ENCODE measurements around the gene LRRC15. TPM values are rescaled to one million over a fixed set of nuclear protein-coding genes. Genes with fewer than 3 reads are reported as not detected.
A peak's percentile ranks its signal among the peaks of the same experiment; 100 is the strongest.

The LRRC15 gene
- total RNA-seq, 2 experiments from 2014 or later, result not detected

DNA sequence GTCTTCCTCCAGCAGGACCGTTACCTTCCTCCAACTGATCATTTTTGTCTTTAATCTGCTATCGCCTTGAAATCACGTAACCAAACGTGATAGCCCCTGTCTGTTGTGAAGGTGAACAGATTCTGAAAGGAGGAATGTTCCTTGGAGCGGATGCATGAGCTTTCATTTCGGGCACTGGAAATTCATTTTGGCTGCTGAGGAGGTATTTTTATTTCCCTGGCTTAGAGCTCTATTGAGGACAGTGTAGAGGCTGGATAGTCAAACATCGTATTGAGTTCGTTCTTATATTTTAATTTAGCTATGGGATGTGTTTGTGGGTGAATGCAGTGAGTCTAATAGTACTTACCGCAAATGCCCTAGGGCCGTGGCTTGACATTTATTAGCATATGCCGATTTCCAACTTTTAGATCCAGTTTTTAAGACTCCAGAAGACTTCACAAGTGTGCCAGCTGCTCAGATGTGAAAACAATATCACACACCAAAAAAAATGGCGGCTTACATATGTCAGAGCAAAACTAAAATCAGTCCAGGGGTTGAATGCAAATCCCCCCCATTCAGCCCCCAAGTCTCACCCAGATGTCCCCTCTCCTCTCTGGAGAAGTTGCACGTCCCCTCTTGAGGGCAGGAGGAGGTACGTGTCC is 40.5 kb downstream of the LRRC15 start:
- Mint-ChIP-seq H3K9me3 (ENCODE audit: insufficient read depth) (no peaks in the 10 kb centered on the region), H3K4me3 (peak overlapping the region; percentile 16), H3K36me3 (ENCODE audit: low read depth) (no peaks in the 10 kb centered on the region), H3K27me3 (ENCODE audit: low read depth) (peaks cover 18% of the 10 kb centered on the region), H3K4me1 (ENCODE audit: low read depth) (peaks cover 7% of the 10 kb centered on the region), H3K27ac (no peak overlapping the region)
- no peak for DNase-seq
- ATAC-seq, result no peak
- ChIA-PET POLR2A (no interaction called here), CTCF (interaction anchor here (1.4 to 1.7 kb wide), 2 partner anchors 15 to 143 kb away, joined by 4 to 7 read pairs; no protein-coding TSS in a partner anchor)

GRCh38 chr3:194328053-194328657 is 41.4 kb downstream of the LRRC15 start:
- POLR2A ChIA-PET, result no interaction called here
- Mint-ChIP-seq H3K9me3 (ENCODE audit: insufficient read depth) (no peaks in the 10 kb centered on the region), H3K36me3 (ENCODE audit: low read depth) (no peaks in the 10 kb centered on the region), H3K27me3 (ENCODE audit: low read depth) (peaks cover 13% of the 10 kb centered on the region), H3K27ac (peak overlapping the region; percentile 35), H3K4me3 (peak overlapping the region; percentile 16), H3K4me1 (ENCODE audit: low read depth) (peaks cover 3% of the 10 kb centered on the region)
- peak; percentile 47 for DNase-seq
- ATAC-seq, result peak; percentile 42
- CTCF ChIA-PET, result interaction anchor here (1.4 kb wide), 1 partner anchor 16 kb away, joined by 7 read pairs; no protein-coding TSS in a partner anchor

DNA sequence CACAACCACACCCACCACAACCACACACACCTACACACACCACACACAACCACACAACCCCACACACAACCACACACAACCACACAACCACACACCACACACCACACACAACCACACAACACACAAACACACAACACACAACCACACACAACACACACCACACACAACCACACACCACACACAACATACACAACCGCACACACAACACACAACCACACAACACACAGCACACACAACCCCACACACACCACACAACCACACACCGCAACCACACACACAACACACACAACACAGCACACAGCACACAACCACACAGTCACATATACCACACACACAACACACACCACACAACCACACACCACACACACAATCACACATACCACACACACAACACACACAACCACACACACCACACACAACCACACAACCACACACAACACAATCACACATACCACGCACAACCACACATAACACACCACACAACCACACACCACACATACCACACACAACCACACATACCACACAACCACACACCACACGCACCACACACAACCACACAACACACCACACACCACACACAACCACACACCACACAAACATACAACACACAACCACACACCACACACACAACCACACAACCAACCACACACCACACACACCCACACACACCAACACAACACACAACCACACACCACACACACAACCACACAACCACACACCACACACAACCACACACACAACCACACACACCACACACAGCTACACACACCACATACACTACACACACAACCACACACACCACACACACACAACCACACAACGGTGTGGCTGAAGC is 42.1 kb downstream of the LRRC15 start:
- ATAC-seq (no peak), DNase-seq (no peak)
- ChIA-PET POLR2A (no interaction called here), CTCF (no interaction called here)
- Mint-ChIP-seq H3K27me3 (ENCODE audit: low read depth) (peaks cover 13% of the 10 kb centered on the region), H3K9me3 (ENCODE audit: insufficient read depth) (no peaks in the 10 kb centered on the region), H3K36me3 (ENCODE audit: low read depth) (no peaks in the 10 kb centered on the region), H3K4me3 (no peak overlapping the region), H3K4me1 (ENCODE audit: low read depth) (no peaks in the 10 kb centered on the region), H3K27ac (no peak overlapping the region)

DNA sequence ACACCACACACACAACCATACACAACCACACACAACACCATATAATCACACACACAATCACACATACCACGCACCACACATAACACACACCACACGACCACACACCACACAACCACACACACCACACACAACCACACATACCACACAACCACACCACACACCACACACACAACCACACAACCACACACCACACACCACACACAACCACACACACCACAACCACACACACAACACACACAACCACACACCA is 42.6 kb downstream of the LRRC15 start:
- ChIA-PET CTCF (no interaction called here), POLR2A (no interaction called here)
- H3K27ac Mint-ChIP-seq, result no peak overlapping the region

DNA sequence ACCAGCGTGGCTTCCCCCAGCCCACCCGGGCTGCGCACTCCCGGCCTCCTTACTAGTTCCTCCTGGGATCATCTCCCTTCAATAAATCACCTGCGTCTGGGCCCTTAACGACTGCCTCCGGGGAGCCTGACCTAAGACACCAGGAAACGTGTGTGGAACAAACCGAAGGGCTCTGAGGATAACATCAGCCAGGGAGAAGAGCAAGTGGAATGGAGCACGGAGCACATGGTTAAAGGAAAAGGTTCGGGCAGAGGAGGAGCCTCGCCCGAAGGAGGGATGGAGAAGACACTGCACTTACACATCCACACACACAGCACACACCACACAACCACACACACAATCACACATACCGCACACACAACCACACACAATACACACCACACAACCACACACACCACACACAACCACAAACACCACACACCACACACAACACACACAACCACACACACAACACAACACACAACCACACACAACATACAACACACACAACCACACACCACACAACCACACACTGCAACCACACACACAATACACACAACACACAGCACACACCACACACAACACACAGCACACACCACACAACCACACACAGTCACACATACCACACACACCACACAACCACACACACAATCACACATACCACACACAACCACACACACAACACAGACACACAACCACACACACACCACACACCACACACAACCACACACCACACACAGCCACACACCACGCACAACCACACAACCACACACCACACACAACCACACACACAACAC is 43.2 kb downstream of the LRRC15 start:
- CTCF ChIA-PET, result no interaction called here
- POLR2A ChIA-PET, result no interaction called here

More for the DNA sequence above, 42.6 kb downstream of the LRRC15 start:
- H3K9me3 Mint-ChIP-seq (ENCODE audit: insufficient read depth), result no peaks in the 10 kb centered on the region
- H3K4me1 Mint-ChIP-seq (ENCODE audit: low read depth), result no peaks in the 10 kb centered on the region
- H3K36me3 Mint-ChIP-seq (ENCODE audit: low read depth), result no peaks in the 10 kb centered on the region
- no peak overlapping the region for H3K4me3 Mint-ChIP-seq
- no peak for ATAC-seq
- DNase-seq, result no peak
- H3K27me3 Mint-ChIP-seq (ENCODE audit: low read depth), result peaks cover 16% of the 10 kb centered on the region

DNA sequence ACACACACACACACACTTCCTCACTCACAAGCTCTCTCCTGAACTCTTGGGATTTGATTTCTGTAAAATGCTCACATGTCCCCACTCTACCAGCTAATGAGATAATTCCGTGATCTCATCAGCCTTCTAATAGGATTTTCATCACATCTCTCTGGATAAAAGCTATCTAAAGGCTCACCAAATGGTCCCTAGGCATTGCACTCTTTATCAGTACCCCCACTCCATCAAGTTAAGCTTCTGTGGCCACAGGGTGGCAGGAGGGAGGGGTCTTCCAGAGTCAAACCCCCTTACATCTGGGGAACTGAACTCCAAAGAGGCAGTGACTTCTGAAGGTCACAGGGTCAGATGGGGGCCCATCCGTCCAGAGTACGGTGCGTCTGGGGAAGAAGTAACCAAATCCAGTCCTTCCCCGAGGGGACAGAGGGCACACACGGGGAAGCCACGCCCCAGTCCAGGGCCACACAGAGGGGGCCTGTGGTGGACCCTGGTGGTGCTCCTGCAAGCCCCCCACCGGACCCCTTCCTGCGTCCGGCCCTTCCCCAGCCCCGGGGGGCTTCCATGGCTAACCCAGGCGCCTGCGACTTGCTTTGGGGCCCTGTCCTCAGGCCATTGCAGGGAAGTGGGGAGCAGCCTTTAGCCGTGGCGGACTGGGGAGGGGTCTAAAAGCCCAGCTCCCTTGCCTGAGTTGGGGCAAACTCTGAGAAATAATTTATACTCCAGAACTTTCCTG is 44.0 kb downstream of the LRRC15 start:
- Mint-ChIP-seq H3K27ac (no peak overlapping the region), H3K27me3 (ENCODE audit: low read depth) (peaks cover 12% of the 10 kb centered on the region), H3K36me3 (ENCODE audit: low read depth) (no peaks in the 10 kb centered on the region), H3K9me3 (ENCODE audit: insufficient read depth) (no peaks in the 10 kb centered on the region), H3K4me3 (no peak overlapping the region), H3K4me1 (ENCODE audit: low read depth) (no peaks in the 10 kb centered on the region)
- DNase-seq (no peak), ATAC-seq (no peak)
- ChIA-PET CTCF (interaction anchor here (1.1 kb wide), 1 partner anchor 8 kb away, joined by 3 read pairs; no protein-coding TSS in a partner anchor), POLR2A (no interaction called here)

More for the DNA sequence above, 43.2 kb downstream of the LRRC15 start:
- DNase-seq (no peak), ATAC-seq (no peak)
- no peaks in the 10 kb centered on the region for H3K4me1 Mint-ChIP-seq (ENCODE audit: low read depth)
- H3K27ac Mint-ChIP-seq, result no peak overlapping the region
- no peak overlapping the region for H3K4me3 Mint-ChIP-seq
- H3K36me3 Mint-ChIP-seq (ENCODE audit: low read depth), result no peaks in the 10 kb centered on the region
- no peaks in the 10 kb centered on the region for H3K9me3 Mint-ChIP-seq (ENCODE audit: insufficient read depth)
- H3K27me3 Mint-ChIP-seq (ENCODE audit: low read depth), result peaks cover 12% of the 10 kb centered on the region

DNA sequence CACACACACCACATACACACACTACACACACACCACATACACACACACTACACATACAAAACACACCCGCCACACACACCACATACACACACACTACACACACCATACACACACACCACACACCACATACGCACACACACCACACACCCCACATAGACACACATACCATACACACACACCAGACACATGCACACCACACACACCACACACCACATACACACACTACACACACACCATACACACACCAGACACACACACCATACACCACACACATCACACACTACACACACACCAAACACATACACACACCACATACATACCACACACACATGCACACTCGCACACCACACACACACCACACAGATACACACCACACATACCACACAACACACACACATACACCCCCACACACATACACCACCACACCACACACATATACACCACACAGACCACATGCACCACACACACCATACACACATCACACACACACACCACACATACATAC is 44.7 kb downstream of the LRRC15 start:
- ChIA-PET CTCF (interaction anchor here (1.1 to 1.2 kb wide), 2 partner anchors 9 kb away, joined by 3 read pairs; no protein-coding TSS in a partner anchor), POLR2A (no interaction called here)
- Mint-ChIP-seq H3K36me3 (ENCODE audit: low read depth) (no peaks in the 10 kb centered on the region), H3K9me3 (ENCODE audit: insufficient read depth) (no peaks in the 10 kb centered on the region), H3K4me3 (no peak overlapping the region), H3K4me1 (ENCODE audit: low read depth) (no peaks in the 10 kb centered on the region), H3K27me3 (ENCODE audit: low read depth) (peaks cover 10% of the 10 kb centered on the region), H3K27ac (no peak overlapping the region)
- DNase-seq, result no peak
- no peak for ATAC-seq

DNA sequence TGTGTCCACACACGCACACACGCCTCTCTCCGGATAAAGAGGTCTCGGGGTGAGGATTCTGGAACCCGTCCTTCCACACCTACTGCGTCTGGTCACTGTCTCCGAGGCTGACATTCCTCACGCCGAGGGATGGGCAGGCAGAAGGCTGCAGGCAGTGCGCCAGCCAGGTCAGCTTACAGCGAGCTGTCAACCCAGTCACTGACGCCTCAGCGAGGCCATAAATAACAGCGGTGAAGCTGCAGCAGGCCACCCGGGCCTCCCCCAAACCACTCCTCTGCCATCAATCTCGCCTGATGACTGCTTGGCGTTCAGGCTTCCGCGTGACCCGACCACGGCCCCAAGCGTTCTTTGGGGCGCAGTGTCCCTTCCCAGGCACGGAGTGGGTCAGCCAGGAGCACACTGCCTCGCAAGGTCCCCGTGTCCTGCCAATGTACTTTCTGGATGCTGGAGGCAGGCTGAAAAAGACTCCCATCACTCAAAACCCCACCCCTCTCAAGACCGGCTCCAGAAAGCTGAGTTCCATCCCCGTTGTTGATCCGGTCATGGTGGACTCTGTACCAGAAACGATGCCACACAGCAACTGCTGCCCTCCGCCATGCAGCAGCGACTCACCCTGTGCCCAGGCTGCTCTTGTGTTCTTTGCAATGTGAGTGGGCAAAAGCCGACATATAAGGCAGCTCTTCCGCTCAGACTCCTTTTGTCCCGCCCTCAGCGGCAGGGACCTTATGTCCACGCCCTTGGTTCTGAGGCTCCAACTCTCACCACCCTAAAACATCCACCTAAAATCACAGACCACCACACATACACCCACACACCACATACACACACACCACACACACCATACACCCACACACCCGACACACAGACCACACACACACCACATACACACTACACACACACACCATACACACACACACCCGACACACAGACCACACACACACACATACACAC is 45.5 kb downstream of the LRRC15 start:
- ChIA-PET CTCF (interaction anchor here (1.2 kb wide), 1 partner anchor 8 kb away, joined by 3 read pairs; no protein-coding TSS in a partner anchor), POLR2A (no interaction called here)
- H3K27me3 Mint-ChIP-seq (ENCODE audit: low read depth), result peaks cover 17% of the 10 kb centered on the region
- peak; percentile 67 for ATAC-seq
- H3K9me3 Mint-ChIP-seq (ENCODE audit: insufficient read depth), result peaks cover 6% of the 10 kb centered on the region
- H3K4me3 Mint-ChIP-seq, result no peak overlapping the region
- H3K36me3 Mint-ChIP-seq (ENCODE audit: low read depth), result no peaks in the 10 kb centered on the region
- DNase-seq, result peak; percentile 64
- no peak overlapping the region for H3K27ac Mint-ChIP-seq
- no peaks in the 10 kb centered on the region for H3K4me1 Mint-ChIP-seq (ENCODE audit: low read depth)

DNA sequence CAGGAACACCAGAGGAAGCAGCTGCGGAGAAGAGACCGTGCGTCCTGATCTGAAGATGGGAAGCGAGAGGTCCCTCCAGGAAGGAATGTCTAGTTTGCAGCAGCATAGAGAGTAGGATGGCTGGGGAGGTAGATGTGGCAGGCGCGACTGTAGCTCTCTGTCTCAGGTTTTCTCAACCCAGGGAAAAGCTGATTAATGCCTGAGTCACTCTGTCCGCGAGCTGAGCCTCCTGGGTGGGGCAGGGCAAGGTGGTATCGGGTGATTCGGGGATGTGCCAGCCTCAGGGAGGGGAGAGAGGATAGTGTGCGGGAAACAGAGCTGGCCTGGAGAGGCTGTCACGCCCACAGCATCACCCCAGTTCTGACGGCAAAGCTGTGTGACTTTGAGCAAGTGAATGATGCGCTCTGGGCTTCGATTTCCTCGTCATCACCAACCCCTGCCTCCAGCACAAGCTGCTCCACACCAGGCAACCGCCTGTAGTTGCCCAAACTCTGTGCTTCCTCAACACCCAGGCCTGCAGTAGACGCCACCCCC is 46.8 kb downstream of the LRRC15 start:
- Mint-ChIP-seq H3K9me3 (ENCODE audit: insufficient read depth) (peaks cover 7% of the 10 kb centered on the region), H3K27me3 (ENCODE audit: low read depth) (peaks cover 23% of the 10 kb centered on the region), H3K36me3 (ENCODE audit: low read depth) (no peaks in the 10 kb centered on the region), H3K4me1 (ENCODE audit: low read depth) (no peaks in the 10 kb centered on the region), H3K4me3 (no peak overlapping the region), H3K27ac (no peak overlapping the region)
- no peak for ATAC-seq
- ChIA-PET CTCF (interaction anchor here (0.8 to 0.9 kb wide), 2 partner anchors 9 to 11 kb away, joined by 3 read pairs; no protein-coding TSS in a partner anchor), POLR2A (no interaction called here)
- DNase-seq, result no peak
